ENCODE results near the gene SCGB3A2.

Gene SCGB3A2

GRCh38 chr5:147878066-147878759 lies at the start of gene SCGB3A2:
TSS of gene SCGB3A2 (plus strand) at chr5:147878711. CDS start at chr5:147878804, 93 bp downstream.
- TF ChIP-seq CTCF (IDR thresholded peaks at IDR 0.05; ENCODE audit: low read depth, low read length): no peak
- no peak for DNase-seq (ENCODE audit: extremely low read depth, low read depth)

DNA sequence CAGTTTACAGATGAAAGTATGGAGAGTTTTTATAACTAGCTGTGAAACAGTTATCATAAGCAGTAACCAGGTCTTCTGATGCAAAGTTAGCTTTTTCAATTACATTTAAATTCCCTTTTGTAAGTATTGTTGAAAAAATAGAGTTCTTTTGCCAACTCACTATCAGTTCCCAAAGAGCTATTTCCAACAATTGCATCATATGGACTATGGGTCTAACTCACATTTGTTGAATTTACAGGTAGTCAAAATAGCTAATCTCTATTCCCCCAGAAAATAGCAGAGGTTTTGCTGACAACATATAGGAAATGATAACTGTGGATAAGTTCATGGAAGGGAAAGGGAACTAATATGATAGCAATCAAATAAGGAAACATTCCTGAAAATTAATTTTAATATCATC lies 48.5 kb upstream of the SCGB3A2 start:
- no peak for DNase-seq (ENCODE audit: extremely low read depth, low read depth)
- no peak for TF ChIP-seq CTCF (IDR thresholded peaks at IDR 0.05; ENCODE audit: low read depth, low read length)

DNA sequence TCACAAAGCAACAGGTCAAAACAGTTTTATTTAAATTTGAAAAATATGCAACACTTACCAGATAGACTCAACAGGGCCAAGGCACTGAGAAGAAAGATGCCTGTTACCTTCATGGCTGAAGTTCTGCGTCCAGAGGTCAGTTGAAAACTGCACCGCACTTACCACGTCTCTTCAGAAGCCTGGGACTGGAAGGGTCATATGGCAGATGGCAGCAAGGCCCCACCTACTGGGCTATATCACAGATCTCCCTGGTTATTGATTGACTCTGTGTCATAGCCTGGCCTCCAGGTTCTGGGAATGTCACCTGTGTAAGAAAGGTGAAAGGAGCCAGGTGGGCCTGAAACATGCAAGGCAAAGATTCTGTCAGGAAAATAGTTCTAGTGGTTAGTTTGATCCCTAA lies 47.0 kb upstream of the SCGB3A2 start, which contains the start of gene SPINK1:
SPINK1 (minus strand) TSS at position 207 of the 400 bp plus-strand sequence; CDS start at position 113, 94 bp downstream.
- no peak for TF ChIP-seq CTCF (IDR thresholded peaks at IDR 0.05; ENCODE audit: low read depth, low read length)
- DNase-seq (ENCODE audit: extremely low read depth, low read depth): no peak

DNA sequence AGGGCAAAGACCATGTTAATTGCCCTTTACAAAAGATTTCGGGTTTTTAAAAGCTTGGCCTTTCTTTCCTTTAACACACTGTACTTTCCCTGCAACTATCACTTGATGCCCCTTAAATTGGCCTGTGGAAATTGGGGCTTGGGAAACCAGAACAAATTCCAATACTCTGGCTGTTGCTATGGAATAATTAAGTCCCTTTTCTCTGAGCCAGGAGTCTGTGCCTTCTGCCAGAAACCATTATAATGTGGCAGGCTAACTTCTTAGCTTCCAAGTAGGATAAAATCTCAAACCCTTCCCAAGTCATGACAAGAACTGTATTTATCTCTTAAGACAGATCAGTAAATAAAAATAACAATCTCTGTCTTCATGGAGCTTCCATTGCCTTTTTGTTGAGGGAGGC lies 46.0 kb upstream of the SCGB3A2 start:
- DNase-seq (ENCODE audit: extremely low read depth, low read depth): no peak
- no peak for TF ChIP-seq CTCF (IDR thresholded peaks at IDR 0.05; ENCODE audit: low read depth, low read length)

- TF ChIP-seq CTCF (IDR thresholded peaks at IDR 0.05; ENCODE audit: low read depth, low read length): no peak
- DNase-seq (ENCODE audit: extremely low read depth, low read depth): no peak
Observed at GRCh38 chr5:147835386-147835798, 43.1 kb upstream of the SCGB3A2 start.

DNA sequence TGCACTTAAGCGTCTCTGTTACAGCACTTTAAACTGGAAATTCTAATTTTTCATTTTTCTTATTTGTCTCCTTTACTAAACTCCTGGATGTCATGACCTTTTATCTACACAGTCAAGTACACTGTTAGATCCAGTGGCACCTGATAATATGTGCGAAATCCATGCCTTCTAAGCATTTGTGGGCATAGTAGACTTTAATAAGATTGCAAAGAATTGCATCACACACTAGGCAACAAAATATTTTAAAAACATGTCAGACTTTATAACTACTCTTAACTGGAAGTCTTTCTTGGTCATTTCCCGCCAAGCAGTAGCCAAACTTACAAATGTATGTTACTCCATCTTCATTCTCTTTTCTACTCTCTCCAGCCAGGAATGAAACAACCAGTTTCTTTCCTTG lies 42.1 kb upstream of the SCGB3A2 start:
- TF ChIP-seq CTCF (IDR thresholded peaks at IDR 0.05; ENCODE audit: low read depth, low read length): no peak
- no peak for DNase-seq (ENCODE audit: extremely low read depth, low read depth)

- no peak for TF ChIP-seq CTCF (IDR thresholded peaks at IDR 0.05; ENCODE audit: low read depth, low read length)
- DNase-seq (ENCODE audit: extremely low read depth, low read depth): no peak
Observed at GRCh38 chr5:147842869-147843268, 35.6 kb upstream of the SCGB3A2 start.
